GM19025 (cell line): Measurements from ENCODE around the gene CCDC38.

Experiments
- ATAC-seq: cut with Tn5 transposase; IDR thresholded peaks from one replicate; pipeline ENCODE4 v1.9.1; 2021; ENCODE audit warnings: mild to moderate bottlenecking, low read depth, moderate library complexity; ENCODE audit not compliant: unreplicated experiment

CCDC38 gene

DNA sequence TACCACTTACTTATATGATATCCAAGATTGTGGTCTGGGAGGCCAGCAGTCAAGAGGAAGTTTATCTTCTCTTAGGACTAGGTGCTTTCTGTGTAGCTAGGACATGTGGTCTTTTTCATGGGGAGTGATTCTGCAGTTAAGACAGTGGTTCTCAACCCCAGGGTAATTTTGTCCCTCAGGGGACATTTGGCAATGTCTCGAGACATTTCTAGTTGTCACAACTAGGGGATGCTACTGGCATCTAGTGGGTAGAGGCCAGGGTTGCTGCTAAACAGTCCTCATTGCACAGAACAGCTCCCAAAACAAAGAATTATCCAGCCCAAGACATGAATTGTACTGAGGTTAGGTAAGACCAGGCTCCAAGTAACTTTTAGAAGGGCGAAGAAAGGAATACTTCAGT is 20.7 kb upstream of the CCDC38 start:
- no peak for ATAC-seq

DNA sequence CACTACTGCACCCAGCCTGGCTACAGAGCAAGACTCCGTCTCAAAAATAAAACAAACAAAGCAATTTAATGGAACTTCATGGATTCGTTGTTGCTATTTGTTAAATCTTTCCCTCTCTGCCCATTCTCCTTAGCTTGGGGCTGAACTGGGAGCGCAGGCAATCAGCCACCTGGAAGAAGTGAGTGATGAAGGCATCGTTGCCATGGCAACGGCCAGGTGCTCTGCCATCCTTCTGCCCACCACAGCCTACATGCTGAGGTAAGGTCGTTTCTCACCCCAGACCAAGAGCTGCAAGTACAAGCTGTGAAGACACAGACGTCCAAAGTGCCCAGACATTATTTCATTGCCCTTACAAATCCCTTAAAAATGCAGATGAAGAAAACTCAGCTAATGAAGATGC is 19.8 kb upstream of the CCDC38 start:
- no peak for ATAC-seq

DNA sequence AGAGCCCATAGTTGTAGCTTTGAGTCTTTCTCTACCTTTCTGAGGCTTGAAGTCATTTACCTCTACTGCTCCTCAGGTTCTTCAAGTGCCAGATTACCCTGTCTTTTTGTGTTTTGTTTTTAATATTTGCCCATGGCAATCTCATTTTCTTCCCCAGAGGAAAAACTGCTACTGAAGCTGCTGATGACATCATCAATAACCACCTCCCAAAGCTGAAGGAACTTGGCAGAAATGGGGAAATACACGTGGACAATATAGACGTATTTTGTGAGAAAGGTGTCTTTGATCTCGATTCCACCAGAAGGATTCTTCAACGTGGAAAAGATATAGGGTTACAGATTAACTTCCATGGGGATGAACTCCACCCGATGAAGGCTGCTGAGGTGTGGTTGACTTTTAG is 17.8 kb upstream of the CCDC38 start:
- ATAC-seq = no peak

DNA sequence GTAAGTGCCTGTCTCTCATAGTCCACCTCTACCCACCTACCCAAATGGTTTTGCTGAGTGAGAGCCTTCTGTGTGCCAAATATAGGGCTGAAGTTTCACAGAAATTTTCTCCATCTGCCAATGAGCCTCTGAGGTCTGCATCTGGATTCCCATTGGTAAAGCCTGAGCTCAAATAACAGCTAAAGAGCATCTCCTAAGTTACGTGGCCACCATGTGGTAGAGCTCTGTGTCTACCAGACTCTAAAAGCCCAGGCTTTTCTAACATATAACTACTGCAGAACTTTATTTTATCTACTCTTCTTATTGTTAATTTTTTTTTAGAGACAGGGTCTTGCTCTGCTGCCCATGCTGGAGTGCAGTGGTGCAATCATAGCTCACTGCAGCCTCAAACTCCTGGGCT is 16.7 kb upstream of the CCDC38 start:
- ATAC-seq = no peak

DNA sequence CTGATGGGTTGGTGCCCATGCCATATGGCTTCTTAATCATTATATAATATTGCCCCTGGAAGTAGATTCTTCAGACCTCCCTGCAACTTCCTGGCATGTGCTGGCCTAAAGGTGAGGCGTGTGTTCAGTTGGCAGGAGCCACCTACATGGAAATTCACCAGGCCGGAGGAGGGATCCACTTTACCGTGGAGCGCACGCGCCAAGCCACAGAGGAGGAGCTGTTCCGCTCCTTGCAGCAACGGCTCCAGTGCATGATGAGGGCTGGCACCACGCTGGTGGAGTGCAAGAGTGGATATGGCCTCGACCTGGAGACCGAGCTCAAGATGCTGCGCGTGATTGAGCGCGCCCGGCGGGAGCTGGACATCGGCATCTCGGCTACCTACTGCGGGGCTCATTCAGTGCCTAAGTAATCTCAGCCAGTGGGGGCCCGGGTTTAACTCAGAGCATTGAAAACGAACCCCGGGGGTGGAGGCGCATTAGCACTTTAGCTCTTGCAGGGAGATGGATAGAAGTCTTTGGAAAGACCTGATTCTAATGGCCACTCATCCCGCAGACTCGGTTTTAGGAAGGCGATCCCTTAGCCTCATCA is 14.2 kb upstream of the CCDC38 start:
- ATAC-seq = no peak

DNA sequence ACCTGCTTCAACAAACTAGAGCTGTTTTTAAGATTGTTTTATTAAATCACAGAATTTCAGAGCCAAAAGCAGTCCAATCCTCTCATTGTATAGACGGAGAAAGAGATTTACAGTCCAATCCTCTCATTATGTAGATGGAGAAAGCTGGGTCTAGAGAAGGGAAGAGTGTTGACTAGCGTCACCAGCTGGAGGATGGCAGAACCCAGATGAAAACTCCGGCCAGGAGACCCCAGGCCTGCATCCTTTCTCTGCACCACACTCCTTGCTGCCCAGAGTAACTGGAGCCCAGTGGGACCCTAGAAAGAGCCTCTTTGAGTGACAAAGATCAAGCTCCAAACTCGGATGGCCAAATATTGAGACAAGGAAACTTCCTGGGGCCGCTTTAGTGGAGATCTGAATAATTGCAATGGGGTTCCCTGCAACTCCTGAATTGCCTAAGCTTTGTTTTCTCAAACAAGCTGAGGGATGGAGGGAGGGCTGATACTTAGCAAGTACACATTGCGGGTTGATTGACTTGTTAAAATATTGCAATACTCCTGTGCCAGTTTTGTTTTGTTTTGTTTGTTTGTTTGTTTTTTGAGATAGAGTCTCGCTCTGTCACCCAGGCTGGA is 13.2 kb upstream of the CCDC38 start:
- ATAC-seq = no peak

DNA sequence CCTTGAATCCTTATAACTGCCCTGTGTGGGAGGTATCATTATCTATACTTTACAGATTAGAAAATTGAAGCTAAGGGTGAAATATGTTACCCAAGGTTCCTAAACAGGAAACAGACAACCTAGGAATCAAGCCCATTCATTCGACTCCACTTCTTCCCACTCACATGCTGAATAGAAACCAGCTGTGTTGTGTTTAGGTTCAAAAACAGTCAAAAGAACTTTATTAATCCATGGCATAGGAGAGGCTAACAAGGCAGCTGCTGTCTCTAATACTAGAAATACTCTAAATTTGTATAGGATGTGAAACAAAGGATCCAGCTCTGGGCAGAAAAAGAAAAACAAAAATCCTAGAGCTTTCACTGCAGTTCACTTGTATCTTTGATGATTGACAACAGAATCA is 10.6 kb upstream of the CCDC38 start:
- no peak for ATAC-seq

DNA sequence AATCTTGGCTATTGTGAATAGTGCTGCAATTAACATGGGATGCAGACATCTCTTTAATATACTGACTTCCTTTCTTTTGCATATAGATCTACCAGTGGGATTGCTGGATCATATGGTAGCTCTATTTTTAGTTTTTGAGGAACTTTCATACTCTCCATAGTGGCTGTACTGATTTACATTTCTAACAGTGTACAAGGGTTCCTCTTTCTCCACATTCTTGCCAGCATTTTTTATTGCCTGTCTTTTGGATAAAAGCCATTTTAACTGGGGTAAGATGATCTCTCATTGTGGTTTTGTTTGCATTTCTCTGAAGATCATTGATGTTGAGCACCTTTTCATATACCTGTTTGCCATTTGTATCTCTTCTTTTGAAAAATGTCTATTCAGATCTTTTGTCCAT is 9.1 kb upstream of the CCDC38 start:
- no peak for ATAC-seq

DNA sequence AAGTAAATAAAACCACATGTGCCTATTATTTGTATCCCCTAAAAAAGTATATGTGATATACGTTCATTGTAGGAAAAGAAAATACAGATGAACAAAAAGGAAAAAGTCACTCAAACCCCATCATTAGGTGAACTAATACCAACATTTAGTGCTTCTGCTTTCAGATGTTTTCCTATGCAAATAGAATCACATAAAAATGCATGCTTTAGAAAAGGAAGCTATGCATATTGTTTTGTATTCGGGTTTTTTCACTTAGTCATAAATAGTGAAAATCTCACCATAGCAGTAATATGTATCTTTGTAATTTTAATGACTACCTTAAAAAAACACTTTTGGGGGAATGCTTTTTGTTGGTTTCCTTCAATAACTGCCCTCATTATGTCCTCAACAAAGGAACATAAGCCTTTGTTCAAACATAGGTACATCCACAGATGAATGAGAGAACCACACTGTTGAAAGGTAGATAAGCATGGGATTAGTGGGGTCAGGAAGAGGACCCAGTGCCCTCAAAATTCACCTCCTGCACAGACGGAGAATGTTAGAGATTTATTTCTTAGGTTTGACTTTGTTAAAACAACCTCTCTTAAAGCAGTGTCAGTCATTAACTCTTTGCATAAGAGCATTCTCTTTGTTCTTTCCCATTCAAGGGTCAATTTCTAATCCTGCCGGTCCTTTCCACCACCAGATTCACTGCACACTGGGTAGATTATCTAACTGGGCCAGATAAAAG is 7.2 kb upstream of the CCDC38 start:
- ATAC-seq = no peak

DNA sequence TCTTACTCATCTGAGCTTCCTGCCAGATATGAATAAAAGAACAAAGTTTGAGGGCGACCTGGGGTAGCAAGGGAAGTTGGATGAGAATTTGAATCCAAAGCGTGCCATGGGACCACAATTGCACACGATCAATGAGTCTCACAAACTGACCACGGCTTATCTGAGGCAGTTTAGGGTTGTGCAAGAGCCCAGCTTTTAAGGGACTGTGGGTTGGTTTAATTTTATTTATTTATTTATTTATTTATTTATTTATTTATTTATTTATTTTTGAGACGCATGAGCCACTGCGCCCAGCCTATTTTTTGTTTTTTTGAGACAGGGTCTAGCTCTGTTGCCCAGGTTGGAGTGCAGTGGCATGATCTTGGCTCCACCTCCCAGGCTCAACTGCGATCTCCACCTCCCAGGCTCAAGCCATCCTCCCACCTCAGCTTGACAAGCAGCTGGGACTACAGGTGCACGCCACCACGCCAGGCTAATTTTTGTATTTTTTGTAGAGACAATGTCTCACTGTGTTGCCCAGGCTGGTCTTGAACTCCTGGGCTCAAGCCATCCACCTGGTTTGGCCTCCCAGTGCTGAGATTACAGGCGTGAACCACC is 1.8 kb upstream of the CCDC38 start:
- ATAC-seq = no peak

DNA sequence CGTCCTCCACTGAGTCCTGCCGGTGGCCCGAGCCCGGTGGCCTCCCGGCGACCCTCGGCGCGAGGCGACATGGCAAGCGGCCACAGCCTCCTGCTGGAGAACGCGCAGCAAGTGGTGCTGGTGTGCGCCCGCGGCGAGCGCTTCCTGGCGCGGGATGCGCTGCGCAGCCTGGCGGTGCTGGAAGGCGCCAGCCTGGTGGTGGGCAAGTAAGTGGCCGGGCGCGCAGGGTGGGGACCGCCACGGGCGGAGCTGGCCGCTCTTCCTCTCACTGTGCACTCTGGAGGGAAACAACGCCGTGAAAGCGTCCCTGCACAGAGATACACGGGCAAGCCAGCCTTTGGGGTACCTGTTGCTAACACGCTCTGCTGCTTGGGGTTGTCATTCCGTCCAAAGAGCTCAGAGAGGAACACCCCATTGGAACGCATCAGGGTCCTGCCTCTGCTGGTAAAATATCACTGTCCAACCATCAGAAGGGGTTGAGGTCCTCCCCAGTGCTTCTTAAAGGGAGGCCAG is 972 bp upstream of the CCDC38 start, which contains the start of gene AMDHD1:
AMDHD1 (plus strand) TSS at position 2 of the 513 bp plus-strand sequence; CDS start at position 70, 68 bp downstream.
- ATAC-seq = peak; percentile 54

DNA sequence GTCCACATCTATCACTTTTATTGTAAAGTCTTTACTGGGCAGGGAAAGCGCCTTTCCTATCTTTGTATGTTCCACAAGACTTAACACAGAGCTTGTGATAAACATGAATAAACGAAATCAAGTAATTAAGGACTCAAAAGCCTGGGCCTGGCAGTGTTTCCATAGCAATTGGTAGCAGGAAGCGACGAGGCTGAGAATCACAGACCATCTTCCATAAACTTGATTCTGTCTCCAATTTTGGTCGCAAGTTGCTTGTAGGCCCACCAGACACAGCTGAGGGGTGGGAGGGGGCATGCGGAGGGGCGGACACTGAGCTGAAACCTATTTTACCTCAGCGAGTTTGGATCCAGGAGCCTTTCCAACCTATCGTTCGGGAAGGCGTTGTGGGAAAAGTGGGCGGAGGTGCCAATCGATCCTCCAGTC is 302 bp downstream of the CCDC38 start:
- no peak for ATAC-seq

DNA sequence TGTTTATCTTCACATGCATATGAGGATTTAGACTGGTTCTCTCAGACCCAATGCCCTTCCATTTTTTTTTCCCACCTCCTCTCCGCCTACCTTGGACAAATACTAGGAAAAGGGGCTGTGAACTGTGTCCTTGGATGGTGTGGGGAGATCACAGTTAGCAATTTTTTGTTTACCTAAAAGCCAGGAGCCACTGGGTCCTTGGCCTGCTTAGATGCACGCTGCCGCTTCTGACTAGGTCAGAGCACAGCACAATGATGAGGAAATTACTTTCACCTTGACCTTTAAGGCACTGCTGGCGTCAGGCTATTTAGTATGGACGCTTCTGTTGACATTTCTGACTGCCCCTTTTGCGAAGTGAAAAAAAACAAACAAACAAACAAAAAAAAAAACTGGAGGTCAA is 1.9 kb downstream of the CCDC38 start:
- ATAC-seq = no peak

DNA sequence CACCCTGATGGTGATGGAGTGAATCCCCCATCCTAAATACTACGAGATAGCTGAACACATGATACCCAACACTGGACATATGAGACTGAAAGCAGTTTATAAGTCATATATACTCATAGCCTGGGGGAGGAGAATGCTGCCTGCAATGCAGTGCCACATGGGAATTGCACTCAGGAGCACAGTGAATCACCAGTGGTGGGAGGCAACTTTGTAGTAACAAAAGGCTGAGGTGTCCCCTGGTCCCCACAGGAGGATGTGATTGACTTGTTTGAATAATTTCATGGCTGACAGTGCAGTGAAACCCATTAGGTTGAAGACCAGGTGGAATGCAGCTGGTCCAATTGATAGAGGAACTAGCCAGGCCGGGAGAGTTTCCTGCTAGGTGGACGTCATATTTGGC is 20.2 kb downstream of the CCDC38 start:
- no peak for ATAC-seq

DNA sequence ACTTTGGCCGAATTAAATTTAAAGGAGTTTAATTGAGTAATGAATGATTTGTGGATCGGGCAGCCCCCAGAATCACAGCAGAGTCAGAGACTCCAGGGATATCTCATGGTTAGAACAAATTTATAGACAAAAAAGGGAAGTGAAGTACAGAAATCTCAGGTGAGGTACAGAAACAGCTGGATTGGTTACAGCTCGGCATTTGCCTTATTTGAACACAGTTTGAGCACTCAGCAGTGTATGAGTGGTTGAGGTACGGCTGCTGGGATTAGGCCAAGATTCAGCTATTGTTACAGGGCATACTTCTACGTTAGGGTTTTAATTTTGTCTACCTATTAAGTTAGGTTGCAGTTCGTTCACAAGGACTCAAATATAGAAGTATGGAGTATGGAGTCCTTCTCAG is 23.3 kb downstream of the CCDC38 start:
- no peak for ATAC-seq

DNA sequence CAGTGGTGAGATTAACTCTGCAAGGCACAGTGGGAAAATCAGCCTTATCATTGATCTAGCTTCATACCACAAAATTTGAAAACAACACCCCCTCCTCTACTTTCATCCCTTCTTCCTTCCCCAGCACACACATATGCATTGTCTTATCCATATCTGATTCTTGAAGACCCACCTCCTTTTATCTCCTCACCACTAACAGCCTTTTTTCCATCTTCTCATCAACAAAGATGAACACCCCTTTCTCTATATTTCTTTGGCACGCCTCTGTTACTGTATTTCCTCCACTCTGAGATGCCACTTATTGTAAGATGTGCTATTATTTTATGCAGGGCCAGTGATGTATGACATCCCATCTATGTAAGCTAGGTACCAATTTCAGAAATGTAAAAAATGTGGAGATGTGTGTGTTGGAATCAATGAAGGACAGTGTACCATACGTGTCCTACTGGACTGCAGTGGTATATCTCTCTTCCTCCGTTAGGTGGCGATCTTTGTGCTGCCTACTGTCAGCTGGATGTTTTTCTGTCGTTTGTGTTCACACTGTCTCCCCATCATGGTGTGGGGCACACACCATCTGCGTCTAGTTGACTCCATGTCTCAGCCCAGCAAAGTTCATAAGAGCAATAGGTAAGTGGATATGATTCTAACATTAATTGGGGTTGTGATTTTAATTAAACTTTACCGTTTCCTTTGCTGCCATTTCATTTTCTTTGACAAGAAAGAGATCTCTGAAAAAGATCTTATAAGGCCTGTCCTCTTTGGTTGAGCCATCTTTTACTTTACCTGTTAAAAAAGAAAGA is 24.0 kb downstream of the CCDC38 start:
- ATAC-seq = peak; percentile 69

DNA sequence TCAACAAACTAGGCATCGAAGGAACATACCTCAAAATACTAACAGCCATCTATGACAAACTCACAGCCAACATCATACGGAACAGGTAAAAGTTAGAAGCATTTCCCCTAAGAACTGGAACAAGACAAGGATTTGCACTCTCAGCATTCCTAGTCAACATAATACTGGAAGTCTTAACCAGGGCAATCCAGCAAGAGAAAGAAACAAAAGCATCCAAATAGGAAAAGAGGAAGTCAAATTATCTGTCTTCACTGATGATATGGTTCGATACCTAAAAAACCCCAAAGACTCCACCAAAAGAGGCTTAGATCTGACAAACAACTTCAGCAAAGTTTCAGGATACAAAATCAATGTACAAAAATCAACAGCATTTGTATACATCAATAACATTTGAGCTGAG is 32.5 kb downstream of the CCDC38 start:
- no peak for ATAC-seq

DNA sequence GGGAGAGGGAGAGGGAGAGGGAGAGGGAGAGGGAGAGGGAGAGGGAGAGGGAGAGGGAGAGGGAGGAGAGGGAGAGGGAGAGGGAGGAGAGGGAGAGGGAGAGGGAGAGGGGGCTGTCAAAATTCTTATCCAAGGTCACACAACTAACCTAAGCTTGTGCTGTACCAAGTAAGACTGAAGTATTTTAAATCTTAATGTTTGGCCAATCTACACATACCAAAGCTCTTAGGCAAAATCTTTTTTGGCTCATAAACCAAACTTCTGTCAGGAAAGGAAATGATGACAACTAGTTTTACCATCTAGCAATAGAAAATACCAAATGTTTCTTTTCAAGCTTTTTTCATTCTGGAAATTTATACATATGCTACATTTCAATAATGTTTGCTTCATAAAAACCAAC is 33.8 kb downstream of the CCDC38 start:
- ATAC-seq = no peak

DNA sequence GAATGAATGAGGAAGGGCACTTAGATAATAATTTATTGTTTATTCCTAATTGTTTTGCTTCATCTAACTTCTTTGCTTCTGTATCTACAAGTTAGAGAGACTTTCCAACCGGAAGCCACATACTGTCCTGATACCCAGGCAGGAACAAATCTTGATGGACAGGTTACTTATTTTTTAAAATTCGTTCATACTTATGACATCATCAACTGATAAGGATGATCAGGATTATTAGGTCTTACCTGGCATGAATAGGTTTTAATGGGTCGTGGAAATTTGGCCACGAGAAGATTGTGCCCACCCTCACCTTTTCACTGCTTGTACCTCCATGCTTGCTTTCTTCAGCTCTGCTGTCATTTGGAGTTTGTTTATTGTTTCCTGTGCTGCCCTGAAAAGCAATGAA is 44.3 kb downstream of the CCDC38 start:
- no peak for ATAC-seq

DNA sequence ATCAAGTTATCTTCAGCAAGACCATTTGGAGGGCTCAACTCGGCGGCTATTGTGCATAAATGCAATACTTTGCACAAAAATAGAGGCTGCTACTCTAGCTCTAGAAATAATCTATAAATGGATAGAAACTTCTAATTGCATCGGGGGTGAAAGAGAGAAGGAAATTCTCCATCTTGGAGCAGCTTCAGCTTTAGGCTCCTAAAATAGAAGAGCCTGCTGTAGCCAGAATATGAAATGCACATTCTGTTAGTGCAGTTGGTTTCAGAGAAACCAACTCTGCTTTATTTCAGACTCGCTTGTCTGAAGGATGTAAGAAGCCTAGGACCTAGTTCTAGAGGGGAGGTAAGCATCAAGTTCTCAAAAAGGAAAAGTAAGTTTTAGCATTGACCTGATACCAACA is 45.6 kb downstream of the CCDC38 start:
- ATAC-seq = no peak

DNA sequence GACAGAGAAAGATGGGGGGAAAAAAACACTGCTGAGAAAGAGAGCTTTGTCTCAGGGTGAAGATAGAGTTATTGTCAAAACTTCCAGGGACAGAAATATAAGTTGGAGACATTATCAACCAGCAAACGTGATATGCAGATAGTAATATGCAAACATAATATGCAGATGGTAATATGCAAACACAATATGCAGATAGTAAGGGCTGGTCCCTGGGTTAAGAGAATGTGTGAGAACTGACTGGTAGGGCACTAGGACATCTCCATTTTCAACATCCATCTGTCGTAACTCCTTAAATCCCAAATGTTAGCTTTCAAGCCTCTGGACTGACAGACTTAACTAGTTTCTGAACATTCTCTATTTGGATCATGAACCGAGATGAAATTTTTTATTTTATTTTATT is 51.5 kb downstream of the CCDC38 start:
- ATAC-seq = no peak
